Measurements from ENCODE around the gene CDH2.

CDH2 gene

DNA sequence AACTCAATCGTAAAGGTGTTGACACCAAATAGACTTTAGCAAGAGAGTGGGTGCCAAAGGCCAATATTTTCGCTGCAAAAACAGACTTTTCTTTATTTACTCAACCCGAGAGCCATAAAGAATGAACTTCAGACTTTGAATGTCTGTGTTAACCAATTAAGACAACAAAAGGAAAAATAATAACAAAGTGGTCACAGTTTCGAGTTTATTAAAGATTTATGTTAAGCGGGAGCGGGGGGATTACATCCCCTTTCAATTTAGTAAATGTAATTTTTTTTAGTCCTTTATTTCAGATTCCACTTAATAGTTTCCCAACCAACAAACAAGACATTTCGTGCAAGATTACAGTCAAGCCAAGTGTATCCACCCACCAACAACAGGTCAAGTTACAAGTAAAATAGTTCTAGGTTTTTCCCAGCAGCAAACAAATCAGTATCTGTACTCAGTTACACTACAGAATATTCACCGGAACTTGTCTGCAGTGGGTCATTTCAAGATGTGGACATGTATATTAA, 9.0 kb downstream of the CDH2 start:
- no peak for DNase-seq

DNA sequence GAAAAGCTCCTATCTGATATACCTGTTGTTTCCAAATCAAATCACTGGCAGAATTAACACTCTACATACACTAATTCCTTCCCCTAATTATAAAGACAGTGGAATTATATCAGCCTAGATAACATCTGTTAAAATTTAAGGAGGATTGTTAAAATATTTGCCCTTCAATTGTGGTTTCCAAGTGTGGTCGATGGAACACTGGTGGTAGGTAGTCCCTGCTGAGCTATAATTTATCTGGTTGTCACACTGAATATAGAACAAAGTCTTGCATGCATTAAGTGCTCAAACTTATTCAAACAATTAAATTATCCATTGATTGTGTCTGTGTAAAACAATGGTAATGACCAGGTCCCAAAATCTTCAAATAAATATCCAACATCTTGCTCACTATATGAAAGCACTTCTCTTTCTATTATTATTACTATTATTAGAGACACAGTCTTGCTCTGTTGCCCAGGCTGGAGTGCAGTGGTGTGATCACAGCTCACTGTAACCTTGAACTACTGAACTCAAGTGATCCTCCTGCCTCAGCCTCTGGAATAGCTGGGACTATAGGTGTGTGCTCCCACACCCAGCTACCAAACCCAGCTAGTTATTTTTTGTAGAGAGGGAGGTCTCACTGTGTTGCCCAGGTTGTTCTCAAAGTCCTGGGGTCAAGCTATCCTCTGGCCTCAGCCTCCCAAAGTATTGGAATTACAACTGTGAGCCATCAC, 12.0 kb downstream of the CDH2 start:
- no peak for DNase-seq

DNA sequence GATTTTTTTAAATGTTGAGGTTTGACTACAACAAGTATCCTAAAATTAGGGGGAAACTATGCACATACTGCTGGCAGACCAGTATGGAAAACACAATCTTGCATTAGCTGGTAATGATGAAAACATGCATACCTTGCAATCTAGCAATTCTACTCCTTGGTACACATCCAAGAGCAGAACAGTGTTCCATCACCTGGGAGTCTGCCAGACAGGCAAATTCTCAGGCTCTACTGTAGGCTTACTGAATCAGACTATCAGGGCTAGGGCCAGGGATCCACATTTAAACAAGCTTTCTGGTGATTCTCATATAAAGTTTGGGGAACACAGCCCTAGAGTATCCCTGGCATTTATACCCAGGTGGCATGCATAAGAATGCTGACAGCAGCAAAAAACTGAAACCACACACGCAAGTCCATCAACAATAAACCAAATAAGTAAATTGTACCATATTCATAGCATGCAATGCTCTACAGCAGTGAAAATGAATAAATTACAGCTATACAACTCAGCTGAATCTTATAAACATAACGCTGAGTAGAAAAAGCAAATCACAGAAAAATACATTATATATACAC, 13.6 kb downstream of the CDH2 start:
- no peak for DNase-seq

DNA sequence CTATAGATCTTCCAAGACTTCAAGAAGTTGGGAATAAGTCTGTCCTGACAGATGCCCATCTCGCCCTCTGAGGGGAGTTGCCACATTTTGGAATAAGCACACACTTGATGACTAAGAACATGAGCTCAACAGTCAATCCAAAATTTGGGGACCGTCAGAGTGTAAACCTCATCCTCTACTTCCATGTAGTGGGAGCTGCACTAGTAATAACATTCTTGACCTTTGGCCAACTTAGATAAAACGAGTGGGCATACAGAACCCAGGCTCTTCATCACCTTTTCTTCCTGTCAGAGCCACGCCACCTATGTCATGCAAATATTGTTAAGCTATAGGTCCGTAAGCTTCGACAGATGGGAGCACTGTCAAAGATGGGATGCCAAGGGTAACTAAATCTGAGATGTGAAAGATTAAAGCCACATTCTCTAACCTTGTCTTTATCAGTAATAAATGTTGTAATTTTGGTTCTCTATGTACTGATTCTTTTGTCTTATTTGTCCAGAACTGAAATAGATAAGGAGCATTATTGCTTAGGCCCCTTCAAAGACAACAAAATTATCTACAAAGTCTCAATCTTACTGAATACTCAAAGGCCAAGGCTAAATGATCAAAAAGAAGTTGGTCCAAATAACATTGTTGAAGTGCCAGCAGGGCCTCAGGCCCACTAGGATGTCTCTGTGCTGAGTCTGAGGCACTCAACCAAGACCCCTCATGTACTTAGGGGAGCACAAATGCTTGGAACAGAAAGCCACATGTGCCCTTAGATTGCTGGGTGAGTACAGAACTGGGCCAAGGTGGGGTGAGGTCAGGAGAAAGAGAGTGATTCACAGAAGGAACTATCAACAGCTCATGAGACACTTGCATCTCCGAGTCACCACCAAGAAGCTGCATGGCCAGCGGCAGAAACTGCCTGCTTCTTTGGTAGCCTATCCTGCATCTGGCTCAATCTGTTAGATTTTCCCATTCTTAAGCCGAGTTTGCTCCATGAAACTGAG, 15.0 kb downstream of the CDH2 start:
- DNase-seq, result no peak

DNA sequence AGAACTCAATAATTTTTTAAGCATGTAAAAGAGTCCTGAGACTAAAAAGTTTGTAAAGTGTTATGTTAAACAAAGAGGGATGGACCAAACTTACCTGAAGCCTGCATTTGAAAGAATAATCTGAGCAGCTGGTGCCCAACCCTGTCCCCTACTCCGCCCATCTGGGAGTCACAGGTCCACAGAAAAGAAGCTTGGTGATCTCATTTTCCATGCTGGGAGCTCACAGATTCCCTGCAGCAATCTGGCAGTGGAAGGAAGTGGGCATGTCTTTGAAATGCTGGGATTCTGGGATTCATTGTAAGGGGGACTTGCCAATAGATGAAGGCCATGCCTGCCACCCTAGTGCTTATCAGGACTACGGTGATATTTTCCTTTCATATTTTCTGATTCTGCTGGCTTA, 17.9 kb downstream of the CDH2 start:
- no peak for DNase-seq

DNA sequence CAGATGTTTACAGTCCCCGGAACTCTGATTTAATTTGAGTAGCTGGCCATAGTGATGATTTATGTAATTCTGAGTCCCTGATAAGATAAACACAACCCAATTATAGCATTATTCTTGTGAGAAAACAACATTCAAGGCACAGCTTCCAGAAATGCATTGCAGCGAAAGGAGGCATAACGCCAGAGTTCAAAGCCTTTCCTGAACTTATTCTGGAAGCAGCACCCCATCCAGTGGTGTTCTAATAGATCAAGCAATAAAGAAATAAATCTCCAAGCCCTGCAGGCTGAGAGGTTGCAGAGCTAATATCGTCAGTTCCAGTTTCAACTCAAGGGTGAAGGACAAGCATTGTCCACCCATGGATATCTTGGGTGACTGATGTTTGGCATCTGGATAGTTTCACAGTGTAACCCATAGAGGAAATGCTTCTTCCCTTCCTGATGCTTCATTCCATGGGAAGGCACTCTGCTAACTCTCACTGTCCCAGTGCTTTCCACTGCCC, 18.8 kb downstream of the CDH2 start:
- no peak for DNase-seq

DNA sequence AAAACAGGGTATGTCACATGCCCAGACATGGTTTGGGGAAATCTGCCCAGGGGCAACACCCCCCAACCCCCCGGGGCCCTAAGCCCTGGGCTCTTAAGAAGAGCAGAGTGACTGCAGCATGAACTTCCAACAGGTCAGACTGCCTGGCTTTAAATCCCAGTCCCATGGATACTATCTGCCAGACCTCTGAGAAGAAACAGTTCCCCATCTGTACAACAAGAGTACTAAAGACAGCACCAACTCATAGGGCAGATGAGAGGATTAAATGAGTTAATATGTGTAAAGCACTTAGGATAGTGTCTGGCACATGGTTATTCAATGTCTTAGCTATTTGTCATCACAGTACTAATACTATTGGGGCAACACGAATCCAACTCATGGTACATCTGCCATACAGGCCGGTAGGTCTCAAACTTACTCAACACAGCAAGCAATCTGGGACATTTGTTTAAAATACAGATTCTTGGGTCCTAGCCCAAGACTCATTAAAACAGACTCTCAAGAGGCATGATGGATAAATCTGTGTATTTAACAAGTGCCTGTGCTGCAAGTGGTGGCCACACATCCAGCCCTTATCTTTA, 23.4 kb downstream of the CDH2 start:
- DNase-seq, result no peak

DNA sequence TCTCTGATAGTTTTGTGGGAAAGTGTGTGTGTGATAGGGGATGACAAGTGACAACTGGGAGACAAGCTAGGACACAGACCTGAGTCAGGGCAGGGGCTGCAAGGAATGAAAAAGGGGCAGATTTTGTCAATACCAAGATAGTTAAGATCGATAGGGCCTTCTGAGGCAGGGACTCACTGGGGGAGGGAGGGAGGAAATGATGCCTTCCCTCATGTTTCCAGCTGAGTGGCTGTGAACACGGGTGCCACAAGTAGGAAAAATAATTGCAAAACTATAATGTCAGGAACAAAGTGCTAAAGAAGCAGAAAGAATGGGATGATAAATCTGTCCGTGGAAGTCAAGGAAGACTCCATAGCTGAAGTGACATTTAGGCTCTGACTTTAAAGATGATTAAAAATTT, 24.2 kb downstream of the CDH2 start:
- DNase-seq, result no peak

DNA sequence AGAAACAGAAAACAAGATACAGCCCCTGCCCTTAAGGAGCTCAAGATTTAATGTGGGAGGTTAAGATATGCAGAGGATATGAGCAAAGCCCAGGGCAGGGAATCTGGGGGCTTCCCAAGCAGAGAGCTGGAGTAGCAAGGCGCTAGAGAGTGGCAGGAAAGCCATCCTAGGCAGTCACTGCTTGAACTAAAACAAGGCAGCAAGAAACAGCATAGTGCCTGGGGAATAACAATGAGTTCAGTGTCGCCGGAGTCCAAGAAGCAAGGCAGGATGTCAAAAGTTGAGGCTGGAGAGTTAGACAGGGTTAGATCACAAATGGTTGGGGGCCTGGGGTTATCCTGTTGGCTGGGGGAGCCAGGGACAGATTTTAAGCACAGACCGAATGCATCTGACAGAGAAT, 24.6 kb downstream of the CDH2 start:
- DNase-seq, result no peak

DNA sequence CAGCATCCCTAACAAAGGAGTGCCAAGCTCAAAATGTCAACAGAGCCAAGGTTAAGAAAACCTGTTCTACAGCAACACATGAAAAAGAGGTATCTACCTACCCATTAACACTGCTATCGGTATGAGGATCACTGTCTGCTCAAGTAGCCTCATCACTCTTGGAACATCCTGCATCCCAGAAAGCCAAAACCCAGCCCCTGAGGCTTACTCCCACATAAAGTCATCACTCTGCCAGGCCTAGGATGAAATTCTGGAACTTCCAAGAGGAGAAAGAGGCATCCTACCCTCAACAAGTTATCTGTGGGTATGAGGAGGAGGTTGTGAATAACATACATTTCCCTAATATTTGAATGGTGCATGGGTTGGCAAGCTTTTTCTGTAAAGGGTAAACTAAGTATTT, 25.5 kb downstream of the CDH2 start:
- DNase-seq, result no peak

DNA sequence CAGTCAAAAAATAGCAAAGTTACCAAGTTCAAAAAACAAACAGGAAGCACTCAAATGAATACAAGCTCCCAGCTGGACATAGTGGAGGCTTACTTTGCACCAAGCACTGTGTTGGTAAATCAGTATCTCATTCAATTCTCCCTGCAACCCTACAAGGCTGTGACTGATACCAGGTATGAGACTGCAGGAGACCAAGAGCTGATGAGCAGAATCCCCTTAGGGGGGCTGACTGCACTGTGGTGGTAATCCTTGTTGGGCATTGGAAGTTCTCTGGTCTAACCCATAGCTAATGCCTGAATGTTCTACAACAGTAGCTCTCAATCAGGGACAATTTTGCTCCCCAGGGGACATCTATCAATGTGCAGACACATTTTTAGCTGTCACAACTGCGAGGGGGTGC, 26.0 kb downstream of the CDH2 start:
- no peak for DNase-seq

DNA sequence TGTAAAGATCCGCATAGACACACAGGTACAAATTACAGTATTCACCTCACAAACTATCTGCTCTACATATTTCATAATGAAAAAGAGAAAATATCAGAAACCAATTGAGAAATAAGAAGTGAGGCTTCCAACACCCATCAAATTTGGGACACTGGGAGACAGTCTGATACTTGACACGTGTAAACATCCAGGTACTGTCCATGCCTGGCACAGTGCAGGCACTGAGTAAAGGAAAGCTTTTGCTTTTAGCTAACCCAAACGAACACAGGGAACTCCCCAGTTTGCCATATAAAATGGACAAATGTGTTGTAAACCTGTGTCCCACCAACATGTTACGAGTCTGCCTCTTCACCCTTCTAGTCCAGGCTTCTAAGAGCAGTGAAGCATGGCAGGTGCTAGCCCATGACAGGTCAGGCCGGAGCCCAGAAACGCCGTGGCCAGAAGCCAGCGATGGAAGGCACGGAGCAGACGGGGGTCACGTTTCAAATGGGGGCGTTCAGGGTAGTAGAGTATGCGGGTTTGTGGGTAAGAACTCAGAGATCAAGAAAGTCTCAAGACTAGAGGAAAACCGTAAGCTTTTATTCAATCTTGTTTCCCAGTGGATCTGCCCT, 27.0 kb downstream of the CDH2 start:
- DNase-seq, result no peak

DNA sequence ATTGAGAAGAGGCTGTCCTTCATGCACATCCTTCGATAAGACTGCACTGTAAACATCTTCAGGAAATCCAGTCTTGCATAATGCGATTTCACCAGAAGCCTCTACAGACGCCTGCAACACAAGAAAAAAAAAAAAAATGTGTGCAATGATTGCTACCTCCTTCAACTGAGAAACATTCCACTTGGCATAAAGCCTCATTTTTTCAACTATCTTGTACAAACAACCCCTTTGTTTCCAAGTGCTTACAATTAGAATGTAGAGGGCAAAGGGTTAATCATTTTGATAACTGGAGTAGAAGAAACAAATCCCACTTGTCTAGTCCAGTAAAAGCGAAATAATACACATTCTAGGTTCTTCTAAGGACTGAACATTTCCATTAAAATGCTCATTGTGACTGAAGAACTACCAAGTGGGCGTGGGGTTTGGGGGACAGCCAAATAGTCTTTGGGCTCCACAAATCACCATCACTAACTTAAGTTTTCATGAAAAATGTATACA, 29.2 kb downstream of the CDH2 start:
- DNase-seq, result no peak

DNA sequence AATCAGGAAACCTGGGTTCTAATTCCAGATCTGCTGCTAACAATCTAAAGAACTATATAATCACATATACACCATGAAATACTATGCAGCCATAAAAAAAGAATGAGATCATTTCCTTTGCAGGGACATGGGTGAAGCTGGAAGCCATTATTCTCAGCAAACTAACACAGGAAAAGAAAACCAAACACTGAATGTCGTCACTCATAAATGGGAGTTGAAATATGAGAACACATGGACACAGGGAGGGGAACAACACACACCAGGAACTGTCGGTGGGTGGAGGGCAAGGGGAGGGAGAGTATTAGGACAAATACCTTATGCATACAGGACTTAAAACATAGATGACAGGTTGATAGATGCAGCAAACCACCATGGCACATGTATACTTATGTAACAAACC, 33.2 kb downstream of the CDH2 start:
- no peak for DNase-seq

DNA sequence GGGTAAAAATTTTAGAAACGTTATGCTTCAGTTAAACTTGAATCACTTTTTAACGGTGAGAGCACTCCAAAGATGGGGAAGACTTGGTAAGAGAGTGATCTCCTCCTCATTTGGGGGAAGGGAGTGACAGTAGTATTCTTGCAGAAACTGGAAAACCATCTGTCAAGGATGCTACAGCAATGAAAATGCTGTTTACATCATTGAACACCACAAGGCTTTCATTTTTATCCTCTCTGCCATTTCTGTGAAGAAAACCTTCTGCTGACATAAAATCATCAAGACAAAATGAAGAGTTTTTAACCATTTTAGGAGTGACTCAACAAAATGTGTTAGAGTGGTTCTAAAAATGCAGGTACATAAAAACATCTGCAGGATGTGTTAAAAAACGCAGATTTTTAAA, 38.1 kb downstream of the CDH2 start:
- no peak for DNase-seq

DNA sequence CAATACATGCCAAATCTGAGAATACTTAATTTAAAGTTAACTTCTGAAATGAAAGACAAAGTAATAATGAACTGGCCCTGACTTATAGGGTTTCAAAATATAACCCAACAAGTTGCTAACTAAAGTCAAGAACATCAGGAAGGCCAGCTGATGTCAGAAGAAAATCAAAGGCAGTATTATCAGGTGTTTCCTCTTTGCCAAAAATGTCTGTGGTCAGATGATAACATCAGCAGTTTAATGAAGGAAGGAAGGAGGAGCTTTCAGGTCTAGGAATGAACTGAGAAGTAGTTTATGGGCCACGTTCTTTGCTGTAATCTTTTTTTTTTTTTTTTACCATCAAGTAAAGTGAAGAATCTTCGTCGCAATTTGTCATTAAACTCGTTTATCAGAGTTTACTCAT, 40.9 kb downstream of the CDH2 start:
- no peak for DNase-seq

DNA sequence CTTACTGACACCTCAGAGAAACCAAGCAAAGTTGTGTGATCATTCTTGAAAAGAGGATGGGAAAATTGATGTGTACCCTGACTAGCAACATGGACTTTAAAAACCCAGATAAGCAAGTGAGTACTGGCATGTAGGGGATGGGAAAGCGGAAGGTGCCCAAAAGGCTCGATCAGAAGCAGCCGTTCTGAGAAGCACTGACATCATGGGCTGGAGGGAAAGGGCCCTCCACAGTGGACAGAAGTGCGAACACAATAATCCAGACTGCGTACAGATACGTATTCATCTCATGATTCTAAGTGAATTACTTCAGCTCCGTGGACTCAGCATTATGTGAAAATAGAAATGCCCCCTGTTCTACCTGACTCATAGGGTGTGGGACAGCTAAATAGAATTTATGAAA, 42.2 kb downstream of the CDH2 start:
- DNase-seq, result no peak

DNA sequence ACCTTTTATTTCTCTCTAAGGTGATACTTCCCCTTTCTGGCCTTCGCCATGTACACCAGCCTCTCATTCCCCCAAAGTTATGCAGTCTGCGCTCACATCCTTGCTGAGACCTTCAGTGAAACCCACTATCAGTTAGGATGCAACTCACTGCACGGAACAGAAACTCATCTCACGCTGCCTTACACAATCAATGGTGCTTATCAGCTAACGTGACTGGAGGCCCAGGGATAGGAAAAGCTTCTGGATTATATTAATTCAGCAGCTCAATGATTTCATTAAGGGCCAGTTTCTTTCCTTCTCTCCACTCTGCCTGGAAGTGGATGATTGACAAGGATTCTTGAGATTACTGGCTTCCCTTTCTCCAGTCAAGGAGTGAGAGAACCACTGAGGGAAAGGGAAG, 44.8 kb downstream of the CDH2 start:
- DNase-seq, result no peak

DNA sequence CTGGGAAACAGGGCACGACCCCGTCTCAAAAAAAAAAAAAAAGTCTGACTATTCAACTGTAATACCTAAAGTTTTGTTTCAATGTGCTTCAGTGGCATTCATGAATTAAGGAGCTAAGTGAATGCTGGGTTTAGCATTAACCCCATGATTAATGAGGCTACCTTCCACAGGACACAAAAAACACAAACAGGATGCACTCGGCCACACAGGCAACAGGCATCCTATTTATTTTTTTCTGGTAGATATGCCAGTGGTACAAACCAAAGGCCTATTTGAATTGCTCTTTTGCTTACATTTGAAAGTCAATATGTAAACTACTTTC, 48.3 kb downstream of the CDH2 start:
- no peak for DNase-seq

DNA sequence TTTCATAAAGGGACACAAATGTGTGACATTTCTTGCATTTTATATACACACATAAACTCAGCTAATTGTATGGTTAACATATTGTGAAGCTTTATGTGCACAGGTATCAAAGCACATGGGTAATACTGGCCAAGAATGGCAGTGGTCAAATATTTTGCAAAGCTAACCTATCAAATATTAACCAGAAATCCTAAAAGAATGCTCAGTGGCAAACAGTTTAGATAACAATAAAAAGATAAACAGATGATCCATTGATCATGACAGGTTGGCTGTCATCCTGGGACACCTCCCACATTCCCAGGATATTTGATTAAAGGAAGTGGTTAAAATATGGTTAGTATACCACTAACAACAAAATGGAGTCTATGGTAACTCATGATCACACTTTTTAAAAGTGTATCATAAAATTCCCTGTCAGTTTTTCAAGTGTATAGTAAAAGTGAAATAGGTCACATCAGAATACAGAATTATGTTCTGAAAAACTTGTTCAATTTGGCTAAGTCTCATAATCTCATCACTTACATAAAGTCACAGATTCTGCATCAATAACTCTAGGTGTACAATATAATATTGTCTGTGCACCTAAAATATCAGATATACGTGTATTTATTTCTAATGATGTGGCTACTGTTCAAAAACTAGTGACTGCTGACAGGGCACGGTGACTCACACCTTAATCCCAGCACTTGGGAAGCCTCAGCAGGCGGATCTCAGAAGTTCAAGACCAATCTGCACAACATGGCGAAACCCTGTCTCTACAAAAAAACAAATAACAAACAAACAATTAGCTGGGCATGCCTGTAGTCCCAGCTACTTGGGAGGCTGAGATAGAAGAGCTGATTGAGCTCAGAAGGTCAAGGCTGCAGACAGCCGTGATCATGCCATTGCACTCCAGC, 48.9 kb downstream of the CDH2 start:
- no peak for DNase-seq

DNA sequence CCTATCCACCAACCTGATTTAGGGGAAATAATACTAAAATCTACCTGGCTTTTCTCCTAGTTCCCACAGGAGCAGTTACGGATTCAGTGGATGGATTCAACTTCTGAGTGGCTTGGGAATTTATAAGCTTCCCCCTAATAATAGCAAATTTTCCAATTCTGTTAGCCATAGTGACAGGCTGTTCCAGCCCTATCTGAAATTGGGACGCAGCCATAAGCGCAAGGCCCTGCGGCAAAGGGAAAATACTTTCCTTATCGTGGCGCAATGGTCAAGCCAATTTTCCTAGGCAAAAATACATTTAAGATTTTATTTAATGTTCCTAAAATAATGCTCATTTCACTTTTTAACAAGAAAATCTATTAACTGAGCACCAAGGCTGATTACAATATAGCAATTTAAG, 49.7 kb downstream of the CDH2 start:
- DNase-seq, result no peak

DNA sequence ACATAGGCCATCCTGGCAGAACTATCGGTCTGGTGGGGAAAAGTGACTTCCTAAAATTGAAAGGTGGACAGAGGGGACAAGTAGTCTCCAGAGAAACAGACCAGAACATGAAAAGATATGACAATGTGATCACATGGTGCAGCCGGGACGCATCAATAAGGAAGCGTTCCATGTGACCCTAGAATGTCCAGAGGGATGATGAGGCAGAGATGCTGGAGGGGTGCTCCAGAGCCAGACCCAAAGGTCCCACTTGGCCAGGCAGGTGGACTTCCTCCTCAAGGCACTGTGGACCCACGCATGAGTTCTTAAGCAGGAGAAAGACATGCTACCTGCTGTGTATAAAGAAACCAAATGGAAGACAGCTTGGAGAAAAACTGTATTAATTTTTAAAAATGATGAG, 50.2 kb downstream of the CDH2 start:
- DNase-seq, result no peak
